ENCODE data around the gene PDE6A. TPM values are rescaled to one million over a fixed set of nuclear protein-coding genes. Genes with fewer than 3 reads are reported as not detected.

Gene PDE6A
- polyA plus RNA-seq, 3 donors: 0.01 TPM; not detected in 2

GRCh38 chr5:149940941-149941644 is 3.5 kb downstream of the PDE6A start:
- H4K20me1 ChIP-seq (ENCODE audit: insufficient read depth, low read length): no peaks in the 10 kb centered on the region
- intact Hi-C loops (cut with micrococcal nuclease): loop anchor here in 1 of 2 donors (2.0 to 10.0 kb wide), 2 partner anchors 20 to 266 kb away; partner anchors contain the start of gene SLC26A2
- Mint-ChIP-seq H3K4me3 (no peak overlapping the region), H3K4me1 (peaks cover 60% of the 10 kb centered on the region), H3K36me3 (no peaks in the 10 kb centered on the region), H3K27ac (peak overlapping the region; percentile 94 to 98 (median 96)), H3K27me3 (ENCODE audit: low read depth in 3 of 3) (peaks cover 0 to 3% (median 0%) of the 10 kb centered on the region in 3 donors), H3K9me3 (peaks cover 0 to 1% (median 0%) of the 10 kb centered on the region in 7 donors)
- no peak for TF ChIP-seq CTCF (IDR thresholded peaks at IDR 0.05)
- no peak overlapping the region for H3K4me3 ChIP-seq (replicated peaks in 1 of 3; ENCODE audit: low read depth in 2 of 3, low read length in 3 of 3)
- peaks cover 45 to 46% of the 10 kb centered on the region in 2 donors for H3K4me1 ChIP-seq (ENCODE audit: control insufficient read depth in 1 of 2, insufficient read depth in 2 of 2, low read length in 2 of 2)
- H2AFZ ChIP-seq (ENCODE audit: insufficient read depth, low read depth, low read length, poor library complexity, severe bottlenecking): peak overlapping the region; percentile 37
- H3K79me2 ChIP-seq (ENCODE audit: insufficient read depth, low read length): no peaks in the 10 kb centered on the region
- no peaks in the 10 kb centered on the region for H3K27me3 ChIP-seq (ENCODE audit: control insufficient read depth in 2 of 2, insufficient read depth in 2 of 2, low read length in 2 of 2)
- no peak overlapping the region for H3K4me2 ChIP-seq (replicated peaks; ENCODE audit: extremely low read depth, low read length, poor library complexity, severe bottlenecking)
- H3K27ac ChIP-seq (ENCODE audit: low read depth in 1 of 2, low read length in 2 of 2): peak overlapping the region in 1 of 2 donors; percentile 92
- no peak overlapping the region for H3K9ac ChIP-seq (ENCODE audit: insufficient read depth, low read length, poor library complexity, severe bottlenecking)
- no peaks in the 10 kb centered on the region for H3K9me3 ChIP-seq (replicated peaks in 1 of 2; ENCODE audit: control insufficient read depth in 1 of 2, insufficient read depth in 1 of 2, low read length in 2 of 2)
- WGBS (ENCODE audit: insufficient coverage): 65% methylated on average over 2 of the region's 5 CpGs
- no peaks in the 10 kb centered on the region for H3K36me3 ChIP-seq (replicated peaks in 1 of 2; ENCODE audit: control insufficient read depth in 1 of 2, insufficient read depth in 2 of 2, low read length in 2 of 2)
- DNase-seq: peak in 2 of 3 donors; percentile 19 to 31

- no peak overlapping the region for H2AFZ ChIP-seq (ENCODE audit: insufficient read depth, low read depth, low read length, poor library complexity, severe bottlenecking)
- peak overlapping the region in 1 of 3 experiments; percentile 33 for H3K4me3 ChIP-seq (replicated peaks in 1 of 3; ENCODE audit: low read depth in 2 of 3, low read length in 3 of 3)
- intact Hi-C loops (cut with micrococcal nuclease): loop anchor here in 1 of 2 donors (2.0 to 10.0 kb wide), 2 partner anchors 21 to 265 kb away; partner anchors contain the start of gene SLC26A2
- WGBS (ENCODE audit: insufficient coverage): 25% methylated on average over 7 of the region's 9 CpGs
- peaks cover 0 to 3% (median 0%) of the 10 kb centered on the region in 3 donors for H3K27me3 Mint-ChIP-seq (ENCODE audit: low read depth in 3 of 3)
- H3K27me3 ChIP-seq (ENCODE audit: control insufficient read depth in 2 of 2, insufficient read depth in 2 of 2, low read length in 2 of 2): no peaks in the 10 kb centered on the region
- H3K36me3 ChIP-seq (replicated peaks in 1 of 2; ENCODE audit: control insufficient read depth in 1 of 2, insufficient read depth in 2 of 2, low read length in 2 of 2): no peaks in the 10 kb centered on the region
- H3K9me3 ChIP-seq (replicated peaks in 1 of 2; ENCODE audit: control insufficient read depth in 1 of 2, insufficient read depth in 1 of 2, low read length in 2 of 2): no peaks in the 10 kb centered on the region
- no peaks in the 10 kb centered on the region for H3K36me3 Mint-ChIP-seq
- H3K9ac ChIP-seq (ENCODE audit: insufficient read depth, low read length, poor library complexity, severe bottlenecking): peak overlapping the region; percentile 50
- TF ChIP-seq CTCF (IDR thresholded peaks at IDR 0.05): no peak
- H3K27ac ChIP-seq (ENCODE audit: low read depth in 1 of 2, low read length in 2 of 2): peak overlapping the region; percentile 25 to 92
- H4K20me1 ChIP-seq (ENCODE audit: insufficient read depth, low read length): no peaks in the 10 kb centered on the region
- H3K4me1 Mint-ChIP-seq: peaks cover 62% of the 10 kb centered on the region
- peak overlapping the region; percentile 51 for H3K4me2 ChIP-seq (replicated peaks; ENCODE audit: extremely low read depth, low read length, poor library complexity, severe bottlenecking)
- no peaks in the 10 kb centered on the region for H3K79me2 ChIP-seq (ENCODE audit: insufficient read depth, low read length)
- peak overlapping the region; percentile 14 to 70 for H3K4me3 Mint-ChIP-seq
- peaks cover 45 to 46% of the 10 kb centered on the region in 2 donors for H3K4me1 ChIP-seq (ENCODE audit: control insufficient read depth in 1 of 2, insufficient read depth in 2 of 2, low read length in 2 of 2)
- H3K9me3 Mint-ChIP-seq: peaks cover 0 to 1% (median 0%) of the 10 kb centered on the region in 7 donors
- peak; percentile 71 to 90 (median 88) for DNase-seq
- peak overlapping the region; percentile 94 to 98 (median 96) for H3K27ac Mint-ChIP-seq
Measured at GRCh38 chr5:149940077-149940574, 4.5 kb downstream of the PDE6A start.

Data from CD14-positive monocyte (primary cell).